ENCODE measurements around the gene NPTN.
A peak's percentile ranks its signal among the peaks of the same experiment; 100 is the strongest.

NPTN gene

DNA sequence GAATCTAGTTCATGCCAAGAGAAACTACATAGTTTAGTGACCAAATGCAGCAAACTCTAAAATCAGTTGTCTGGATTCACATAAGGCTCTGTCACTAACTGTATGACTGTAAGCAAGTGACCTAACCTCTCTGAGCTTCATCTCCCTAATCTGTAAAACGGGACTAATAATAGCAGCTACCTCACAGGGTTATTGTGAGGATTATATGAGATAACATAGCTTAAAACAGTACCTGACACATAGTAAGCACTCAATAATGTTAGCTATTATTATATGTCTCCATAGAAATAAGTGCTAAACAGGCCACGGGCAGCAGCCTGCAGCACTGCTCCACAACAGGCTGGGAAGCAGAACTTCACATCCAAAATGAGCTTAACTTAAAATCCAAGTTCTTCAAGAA lies 30.2 kb downstream of the NPTN start:
- Histone ChIP-seq H3K4me3 (ENCODE audit: low read depth, low read length) (no peak overlapping the region), H3K27ac (no peak overlapping the region), H3K9me3 (ENCODE audit: severe bottlenecking) (no peaks in the 10 kb centered on the region), H3K36me3 (no peaks in the 10 kb centered on the region), H3K27me3 (ENCODE audit: insufficient read depth, low read depth, severe bottlenecking) (no peaks in the 10 kb centered on the region)
- no peak for DNase-seq
- TF ChIP-seq, protein P1, sequence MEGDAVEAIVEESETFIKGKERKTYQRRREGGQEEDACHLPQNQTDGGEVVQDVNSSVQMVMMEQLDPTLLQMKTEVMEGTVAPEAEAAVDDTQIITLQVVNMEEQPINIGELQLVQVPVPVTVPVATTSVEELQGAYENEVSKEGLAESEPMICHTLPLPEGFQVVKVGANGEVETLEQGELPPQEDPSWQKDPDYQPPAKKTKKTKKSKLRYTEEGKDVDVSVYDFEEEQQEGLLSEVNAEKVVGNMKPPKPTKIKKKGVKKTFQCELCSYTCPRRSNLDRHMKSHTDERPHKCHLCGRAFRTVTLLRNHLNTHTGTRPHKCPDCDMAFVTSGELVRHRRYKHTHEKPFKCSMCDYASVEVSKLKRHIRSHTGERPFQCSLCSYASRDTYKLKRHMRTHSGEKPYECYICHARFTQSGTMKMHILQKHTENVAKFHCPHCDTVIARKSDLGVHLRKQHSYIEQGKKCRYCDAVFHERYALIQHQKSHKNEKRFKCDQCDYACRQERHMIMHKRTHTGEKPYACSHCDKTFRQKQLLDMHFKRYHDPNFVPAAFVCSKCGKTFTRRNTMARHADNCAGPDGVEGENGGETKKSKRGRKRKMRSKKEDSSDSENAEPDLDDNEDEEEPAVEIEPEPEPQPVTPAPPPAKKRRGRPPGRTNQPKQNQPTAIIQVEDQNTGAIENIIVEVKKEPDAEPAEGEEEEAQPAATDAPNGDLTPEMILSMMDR (IDR thresholded peaks at IDR 0.05; ENCODE audit: low read depth, low read length): no peak

DNA sequence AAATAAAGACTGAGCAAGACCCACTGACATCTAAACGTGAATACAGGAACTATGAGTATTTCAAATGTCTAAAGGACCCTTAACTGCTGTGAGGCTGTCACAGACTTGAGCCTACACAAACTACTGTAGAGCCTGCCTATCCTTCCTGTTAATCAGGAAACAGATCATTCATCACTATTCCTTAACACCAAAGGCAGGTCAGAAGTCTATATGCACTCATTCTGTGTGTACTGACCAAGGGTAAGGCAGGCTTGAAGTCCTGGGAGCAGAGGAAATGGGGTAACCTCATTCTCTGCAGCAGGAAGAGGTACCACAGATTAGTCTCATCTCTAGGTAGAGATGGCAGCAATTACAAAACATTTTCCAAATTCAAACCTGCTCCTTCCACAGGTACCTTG lies 30.7 kb downstream of the NPTN start:
- no peaks in the 10 kb centered on the region for H3K27me3 ChIP-seq (ENCODE audit: insufficient read depth, low read depth, severe bottlenecking)
- no peak for DNase-seq
- TF ChIP-seq, protein P1 (IDR thresholded peaks at IDR 0.05; ENCODE audit: low read depth, low read length): no peak
- no peaks in the 10 kb centered on the region for H3K36me3 ChIP-seq
- no peaks in the 10 kb centered on the region for H3K9me3 ChIP-seq (ENCODE audit: severe bottlenecking)
- H3K27ac ChIP-seq: peak overlapping the region; percentile 35
- H3K4me3 ChIP-seq (ENCODE audit: low read depth, low read length): no peak overlapping the region

DNA sequence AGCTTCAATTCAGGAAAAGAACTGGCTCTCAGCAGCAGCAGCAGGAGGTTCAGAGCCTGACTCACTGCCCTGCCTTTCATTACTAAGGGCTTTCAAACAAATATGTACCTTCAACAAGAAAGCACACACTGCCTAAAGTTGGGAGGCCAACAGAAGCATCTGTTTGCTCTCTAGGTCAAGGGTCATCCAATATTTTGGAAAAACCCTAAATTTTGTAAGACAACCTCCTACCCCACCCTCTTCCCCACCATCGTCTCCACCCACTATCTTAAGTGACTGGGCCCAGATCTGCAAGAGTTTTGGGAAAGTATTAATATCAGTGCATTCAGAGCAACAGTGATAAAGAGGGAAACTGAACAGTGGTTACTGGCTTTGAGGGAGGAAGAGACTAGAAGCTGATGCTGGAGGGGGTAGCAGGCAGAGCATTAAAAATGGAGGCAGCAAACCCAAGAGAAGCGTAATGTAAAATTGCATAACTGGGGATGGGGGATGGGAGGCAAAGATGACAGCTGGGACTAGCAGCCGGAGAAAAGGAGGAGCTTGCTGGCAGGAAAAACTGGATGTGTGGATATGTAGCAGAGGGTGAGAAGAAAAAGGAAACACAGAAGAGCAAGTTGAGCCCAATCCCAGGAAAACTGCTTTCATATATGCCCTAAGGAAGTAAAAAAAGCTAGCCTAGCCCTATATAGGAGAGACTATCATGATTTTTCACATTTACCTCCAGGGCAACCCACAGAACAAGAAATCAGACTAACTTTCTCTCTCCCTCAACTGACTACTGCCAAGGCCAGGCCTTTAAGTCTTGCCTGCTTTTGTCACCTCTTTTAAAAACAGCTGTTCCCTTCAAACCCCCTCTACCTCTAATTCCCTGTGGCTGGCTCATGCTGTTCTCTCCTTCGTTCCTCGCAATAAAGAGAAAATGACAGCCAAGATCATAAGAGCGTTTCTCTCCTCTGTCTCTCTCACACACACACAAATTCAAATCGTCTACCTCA lies 31.4 kb downstream of the NPTN start:
- Histone ChIP-seq H3K36me3 (no peaks in the 10 kb centered on the region), H3K27ac (peak overlapping the region; percentile 35), H3K4me3 (ENCODE audit: low read depth, low read length) (no peak overlapping the region), H3K9me3 (ENCODE audit: severe bottlenecking) (no peaks in the 10 kb centered on the region), H3K27me3 (ENCODE audit: insufficient read depth, low read depth, severe bottlenecking) (no peaks in the 10 kb centered on the region)
- DNase-seq: peak; percentile 48
- TF ChIP-seq, protein P1 (IDR thresholded peaks at IDR 0.05; ENCODE audit: low read depth, low read length): no peak

DNA sequence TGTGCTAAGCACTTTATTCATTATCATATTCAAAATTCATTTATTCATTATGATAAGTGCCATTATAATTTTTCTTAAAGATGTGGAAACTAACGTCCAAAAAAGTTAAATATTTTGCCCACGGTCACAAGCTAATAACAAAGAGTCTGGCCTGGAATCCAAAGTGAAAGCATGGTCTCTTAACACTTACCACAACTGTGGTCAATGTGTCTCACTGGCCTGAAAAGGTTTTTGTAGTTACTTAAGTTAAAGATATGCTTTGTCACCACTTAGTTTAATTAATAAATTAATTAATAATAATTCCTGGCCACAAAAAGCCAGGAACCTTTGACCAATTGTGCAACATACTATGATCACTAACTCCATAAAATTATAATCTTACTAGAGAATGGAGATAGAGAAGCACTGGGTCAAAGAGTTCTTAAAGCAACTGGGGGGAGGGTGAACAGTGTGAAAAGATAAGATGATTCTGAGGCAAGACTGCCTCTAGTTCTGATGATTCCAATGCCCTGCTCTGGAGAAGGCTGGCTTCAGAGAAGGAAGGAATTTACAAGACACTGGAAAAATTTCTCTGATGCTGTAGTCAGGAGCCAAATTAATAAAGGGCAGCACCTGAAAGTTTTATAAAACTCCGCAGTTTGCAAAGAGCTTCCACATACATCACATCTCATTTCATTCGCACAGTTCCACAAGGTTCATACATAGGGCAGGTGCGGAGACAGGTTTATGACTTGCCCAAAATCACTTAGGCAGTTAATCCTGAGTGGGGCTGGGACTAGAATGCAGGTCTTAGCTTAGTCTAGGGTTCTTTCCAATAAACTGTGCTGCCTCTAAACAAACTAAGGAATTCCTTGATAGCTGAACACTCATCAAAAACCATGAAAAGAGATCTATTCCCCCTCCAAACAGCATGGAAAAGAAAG lies 32.5 kb downstream of the NPTN start:
- DNase-seq: no peak
- Histone ChIP-seq H3K27ac (no peak overlapping the region; the same call in 1 of the 2 replicates), H3K9me3 (ENCODE audit: severe bottlenecking) (no peaks in the 10 kb centered on the region), H3K27me3 (ENCODE audit: insufficient read depth, low read depth, severe bottlenecking) (no peaks in the 10 kb centered on the region), H3K36me3 (no peaks in the 10 kb centered on the region), H3K4me3 (ENCODE audit: low read depth, low read length) (no peak overlapping the region)
- TF ChIP-seq, protein P1 (IDR thresholded peaks at IDR 0.05; ENCODE audit: low read depth, low read length): no peak

DNA sequence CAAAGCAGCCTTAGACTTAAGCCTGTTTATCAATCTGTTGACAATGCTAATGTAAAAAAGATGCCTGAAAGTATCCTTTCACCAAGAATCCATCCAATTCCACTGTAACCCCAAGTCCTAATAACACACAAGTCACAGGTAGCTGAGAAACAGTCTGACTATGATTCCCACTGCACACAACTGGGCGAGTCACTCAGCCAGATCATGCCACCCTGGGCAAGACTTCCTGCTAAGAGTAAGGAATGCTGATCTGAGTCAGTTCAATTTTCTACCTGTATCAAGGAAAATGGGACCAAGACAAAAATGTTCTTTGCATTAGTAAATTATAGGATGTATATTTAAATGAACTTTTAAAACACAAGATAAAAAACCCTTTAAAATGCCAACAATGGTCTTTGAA lies 33.3 kb downstream of the NPTN start:
- H3K36me3 ChIP-seq: no peaks in the 10 kb centered on the region
- no peaks in the 10 kb centered on the region for H3K27me3 ChIP-seq (ENCODE audit: insufficient read depth, low read depth, severe bottlenecking)
- H3K9me3 ChIP-seq (ENCODE audit: severe bottlenecking): no peaks in the 10 kb centered on the region
- H3K4me3 ChIP-seq (ENCODE audit: low read depth, low read length): no peak overlapping the region
- no peak overlapping the region for H3K27ac ChIP-seq
- DNase-seq: no peak
- TF ChIP-seq, protein P1 (IDR thresholded peaks at IDR 0.05; ENCODE audit: low read depth, low read length): no peak
